GM21723 (cell line): Measurements from ENCODE around the gene PKD2L1.
"Not testable (repeated sequence)": the region's sequence is repeated elsewhere in the genome, so short reads cannot be mapped to it uniquely, and the experiment has no call there.

Source experiments
- ATAC-seq: cut with Tn5 transposase; IDR thresholded peaks from one replicate; pipeline ENCODE4 v1.9.1; 2021; ENCODE audit warnings: mild to moderate bottlenecking, moderate library complexity; ENCODE audit not compliant: unreplicated experiment

The PKD2L1 gene

GRCh38 chr10:100288196-100288595, 41.8 kb downstream of the PKD2L1 start:
- ATAC-seq: no peak

GRCh38 chr10:100287756-100288155, 42.3 kb downstream of the PKD2L1 start:
- no peak for ATAC-seq

- ATAC-seq: peak; percentile 90
Observed at GRCh38 chr10:100286051-100287033, 43.7 kb downstream of the PKD2L1 start, which contains the start of gene BLOC1S2. TSS of gene BLOC1S2 (minus strand) at chr10:100286680. CDS start at chr10:100286659, 21 bp downstream.

GRCh38 chr10:100285326-100285725, 44.7 kb downstream of the PKD2L1 start:
- not testable (repeated sequence) for ATAC-seq

- ATAC-seq: no peak
Observed at GRCh38 chr10:100282907-100283306, 47.1 kb downstream of the PKD2L1 start.

- not testable (repeated sequence) for ATAC-seq
Observed at GRCh38 chr10:100276971-100277370, 53.1 kb downstream of the PKD2L1 start.

- peak; percentile 78 for ATAC-seq
Observed at GRCh38 chr10:100267239-100268104, 62.6 kb downstream of the PKD2L1 start, which contains the start of gene CWF19L1. TSS of gene CWF19L1 (minus strand) at chr10:100267638. CDS start at chr10:100267593, 45 bp downstream.

- ATAC-seq: no peak
Observed at GRCh38 chr10:100265821-100266485, 64.1 kb downstream of the PKD2L1 start.

- no peak for ATAC-seq
Observed at GRCh38 chr10:100254191-100254590, 75.8 kb downstream of the PKD2L1 start.

- no peak for ATAC-seq
Observed at GRCh38 chr10:100253041-100253440, 77.0 kb downstream of the PKD2L1 start.

- no peak for ATAC-seq
Observed at GRCh38 chr10:100248820-100249219, 81.2 kb downstream of the PKD2L1 start.

- ATAC-seq: no peak
Observed at GRCh38 chr10:100245484-100246220, 84.4 kb downstream of the PKD2L1 start.

GRCh38 chr10:100239851-100240250, 90.2 kb downstream of the PKD2L1 start:
- ATAC-seq: no peak

- ATAC-seq: no peak
Observed at GRCh38 chr10:100238429-100238828, 91.6 kb downstream of the PKD2L1 start.
